ENCODE measurements around the gene L2HGDH. TPM values are rescaled to one million over a fixed set of nuclear protein-coding genes. Genes with fewer than 3 reads are reported as not detected.

L2HGDH gene
- 10 to 100 TPM; 15.9 to 23.2 TPM for total RNA-seq
- polyA plus RNA-seq (2013, experiment 1 of 2) = 9.5 TPM
- 8.9 TPM for polyA plus RNA-seq (2013, experiment 2 of 2)
- long read RNA-seq, experiment 1, partial matches to known transcripts = 1 of 12 reads
- long read RNA-seq, experiment 1, other reads (novel, unspliced or antisense) = 9 of 12 reads
- long read RNA-seq, experiment 2, full-length matches to known transcripts = 13 of 19 reads
- long read RNA-seq, experiment 2, partial matches to known transcripts = 3 of 19 reads
- long read RNA-seq, experiment 2, other reads (novel, unspliced or antisense) = 3 of 19 reads
- long read RNA-seq, experiment 3, full-length matches to known transcripts = 33 of 39 reads
- long read RNA-seq, experiment 3, partial matches to known transcripts = 1 of 39 reads
- long read RNA-seq, experiment 3, other reads (novel, unspliced or antisense) = 5 of 39 reads
- long read RNA-seq, experiment 4, full-length matches to known transcripts = 11 of 19 reads
- long read RNA-seq, experiment 4, partial matches to known transcripts = 0 of 19 reads
- long read RNA-seq, experiment 4, other reads (novel, unspliced or antisense) = 8 of 19 reads

GRCh38 chr14:50311972-50312733 is at the start of gene L2HGDH, which contains the start of gene DMAC2L:
Gene L2HGDH (minus strand): TSS chr14:50312229. CDS start chr14:50312150, 79 bp downstream.
Gene DMAC2L (plus strand): TSS chr14:50312324. CDS start chr14:50321488, 9,164 bp downstream.
- Mint-ChIP-seq H3K27me3 (ENCODE audit: insufficient read depth) (no peaks in the 10 kb centered on the region), H3K27ac (peak within 1 kb of the TSS; percentile 98), H3K36me3 (ENCODE audit: low read depth) (peaks cover 34% of the 10 kb centered on the region), H3K4me3 (peak within 1 kb of the TSS; percentile 83), H3K9me3 (peaks cover 22% of the 10 kb centered on the region), H3K4me1 (peaks cover 7% of the 10 kb centered on the region)
- Histone ChIP-seq H3K4me1 (ENCODE audit: control insufficient read depth, insufficient read depth, low read length) (no peaks in the 10 kb centered on the region), H3K27me3 (ENCODE audit: control insufficient read depth, insufficient read depth, low read length, poor library complexity, severe bottlenecking) (no peaks in the 10 kb centered on the region), H3K9ac (ENCODE audit: extremely low read depth, low read length, poor library complexity, severe bottlenecking) (peak within 1 kb of the TSS; percentile 59), H3K36me3 (ENCODE audit: control insufficient read depth, insufficient read depth, low read length) (peaks cover 9% of the 10 kb centered on the region), H3K9me3 (ENCODE audit: control insufficient read depth, low read length) (peaks cover 12% of the 10 kb centered on the region), H3K27ac (ENCODE audit: low read depth, low read length) (peak within 1 kb of the TSS; percentile 95), H3K4me3 (ENCODE audit: low read length) (peak within 1 kb of the TSS; percentile 94)
- DNase-seq = peak; percentile 98
- peak; percentile 50 for TF ChIP-seq CTCF (conservative IDR thresholded peaks at IDR 0.05)
- 0% methylated on average over 32 to 83 of the region's 83 CpGs for WGBS, 2 experiments (ENCODE audit: insufficient coverage in 1 of 2, insufficient read length in 1 of 2)

- Mint-ChIP-seq H3K27ac (no peak overlapping the region), H3K36me3 (ENCODE audit: low read depth) (no peaks in the 10 kb centered on the region), H3K9me3 (peaks cover 4% of the 10 kb centered on the region), H3K27me3 (ENCODE audit: insufficient read depth) (peaks cover 3% of the 10 kb centered on the region), H3K4me3 (no peak overlapping the region), H3K4me1 (peaks cover 2% of the 10 kb centered on the region)
- Histone ChIP-seq H3K36me3 (ENCODE audit: control insufficient read depth, insufficient read depth, low read length) (no peaks in the 10 kb centered on the region), H3K9me3 (ENCODE audit: control insufficient read depth, low read length) (no peaks in the 10 kb centered on the region), H3K9ac (ENCODE audit: extremely low read depth, low read length, poor library complexity, severe bottlenecking) (no peak overlapping the region), H3K27ac (ENCODE audit: low read depth, low read length) (no peak overlapping the region), H3K4me3 (ENCODE audit: low read length) (no peak overlapping the region), H3K27me3 (ENCODE audit: control insufficient read depth, insufficient read depth, low read length, poor library complexity, severe bottlenecking) (no peaks in the 10 kb centered on the region), H3K4me1 (ENCODE audit: control insufficient read depth, insufficient read depth, low read length) (no peaks in the 10 kb centered on the region)
- DNase-seq = no peak
- WGBS, 2 experiments (ENCODE audit: insufficient coverage in 1 of 2, insufficient read length in 1 of 2) = 88 to 100% methylated on average over 1 of the region's 2 CpGs
- TF ChIP-seq CTCF (conservative IDR thresholded peaks at IDR 0.05) = no peak
Measured at GRCh38 chr14:50360851-50361250, 48.8 kb upstream of the L2HGDH start.

DNA sequence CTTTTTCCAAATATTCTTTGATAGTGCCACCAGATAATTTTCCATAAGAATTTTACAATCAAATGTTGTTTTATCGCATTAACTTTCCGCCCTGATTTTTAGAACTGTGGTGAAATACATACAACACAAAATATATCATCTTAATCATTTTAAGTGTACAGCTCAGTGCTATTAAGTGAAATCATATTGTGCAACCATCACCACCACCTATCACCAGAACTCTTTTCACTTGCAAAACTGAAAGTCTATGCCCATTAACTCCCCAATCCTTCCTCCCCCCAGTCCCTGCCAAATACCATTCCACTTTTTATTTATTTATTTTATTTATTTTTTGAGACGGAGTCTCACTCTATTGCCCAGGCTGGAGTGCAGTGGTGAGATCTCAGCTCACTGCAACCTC is 48.1 kb upstream of the L2HGDH start:
- Histone ChIP-seq H3K27ac (ENCODE audit: low read depth, low read length) (no peak overlapping the region), H3K27me3 (ENCODE audit: control insufficient read depth, insufficient read depth, low read length, poor library complexity, severe bottlenecking) (no peaks in the 10 kb centered on the region), H3K9me3 (ENCODE audit: control insufficient read depth, low read length) (no peaks in the 10 kb centered on the region), H3K4me3 (ENCODE audit: low read length) (no peak overlapping the region), H3K4me1 (ENCODE audit: control insufficient read depth, insufficient read depth, low read length) (no peaks in the 10 kb centered on the region), H3K9ac (ENCODE audit: extremely low read depth, low read length, poor library complexity, severe bottlenecking) (no peak overlapping the region), H3K36me3 (ENCODE audit: control insufficient read depth, insufficient read depth, low read length) (no peaks in the 10 kb centered on the region)
- DNase-seq = no peak
- H3K9me3 Mint-ChIP-seq = peaks cover 4% of the 10 kb centered on the region
- H3K4me3 Mint-ChIP-seq = no peak overlapping the region
- peaks cover 3% of the 10 kb centered on the region for H3K27me3 Mint-ChIP-seq (ENCODE audit: insufficient read depth)
- H3K36me3 Mint-ChIP-seq (ENCODE audit: low read depth) = no peaks in the 10 kb centered on the region
- TF ChIP-seq CTCF (conservative IDR thresholded peaks at IDR 0.05) = no peak
- H3K27ac Mint-ChIP-seq = no peak overlapping the region
- 94 to 95% methylated on average over 2 to 3 of the region's 3 CpGs for WGBS, 2 experiments (ENCODE audit: insufficient coverage in 1 of 2, insufficient read length in 1 of 2)
- H3K4me1 Mint-ChIP-seq = peaks cover 4% of the 10 kb centered on the region

All from endodermal cell (in vitro differentiated cells).